GM21381 (cell line): Measurements from ENCODE around the gene HOXA9.

ENCODE experiments used
- ATAC-seq: cut with Tn5 transposase; IDR thresholded peaks from one replicate; pipeline ENCODE4 v1.9.1; 2021; ENCODE audit warnings: mild to moderate bottlenecking, moderate library complexity; ENCODE audit not compliant: unreplicated experiment

The HOXA9 gene

GRCh38 chr7:27188386-27189294, 23.3 kb upstream of the HOXA9 start:
- no peak for ATAC-seq

- ATAC-seq, result no peak
These were observed 22.4 kb upstream of the HOXA9 start for GRCh38 chr7:27187475-27188385.

- ATAC-seq, result no peak
These were observed 21.5 kb upstream of the HOXA9 start for GRCh38 chr7:27186668-27187474.

- no peak for ATAC-seq
These were observed 20.7 kb upstream of the HOXA9 start for GRCh38 chr7:27185854-27186667.

- no peak for ATAC-seq
These were observed 19.9 kb upstream of the HOXA9 start, which contains the start of gene HOXA11 for GRCh38 chr7:27185013-27185853. TSS of gene HOXA11 (minus strand) at chr7:27185232. CDS start at chr7:27185144, 88 bp downstream.

GRCh38 chr7:27184337-27185012, 19.1 kb upstream of the HOXA9 start:
- no peak for ATAC-seq

GRCh38 chr7:27183682-27184336, 18.5 kb upstream of the HOXA9 start:
- no peak for ATAC-seq

GRCh38 chr7:27182861-27183681, 17.7 kb upstream of the HOXA9 start:
- no peak for ATAC-seq

- ATAC-seq, result no peak
These were observed 17.0 kb upstream of the HOXA9 start for GRCh38 chr7:27182285-27182841.

GRCh38 chr7:27181795-27182275, 16.5 kb upstream of the HOXA9 start:
- no peak for ATAC-seq

GRCh38 chr7:27180431-27181420, 15.4 kb upstream of the HOXA9 start:
- ATAC-seq, result no peak

GRCh38 chr7:27179503-27180430, 14.4 kb upstream of the HOXA9 start:
- no peak for ATAC-seq

- ATAC-seq, result no peak
These were observed 13.7 kb upstream of the HOXA9 start for GRCh38 chr7:27179030-27179429.

GRCh38 chr7:27178366-27178765, 13.0 kb upstream of the HOXA9 start:
- ATAC-seq, result no peak
